K562 (cell line): Measurements from ENCODE around the gene NAV2. TPM values are rescaled to one million over a fixed set of nuclear protein-coding genes. Genes with fewer than 3 reads are reported as not detected.
A peak's percentile ranks its signal among the peaks of the same experiment; 100 is the strongest.

Source experiments
- IRF9 ChIP-seq: fragments of 450-650 bp; IDR thresholded peaks from 2 replicates; pipeline ENCODE4 v1.6.1; 2016; ENCODE audit warnings: missing biosample characterization, missing genetic modification characterization
- JUND ChIP-seq, 2 experiments: IDR thresholded peaks; 2 replicates in 1 of 2; 3 replicates in 1 of 2; pipeline ENCODE4 v1.6.1; 2011; ENCODE audit warnings: borderline replicate concordance in 2 of 2, low read depth in 2 of 2, low read length in 2 of 2, improper control_type of control experiment in 1 of 2, missing biosample characterization in 1 of 2, missing genetic modification characterization in 1 of 2, missing genetic modification reagents in 1 of 2
- KDM2B ChIP-seq: fragments of 250-450 bp; sonication (Bioruptor Pico); IDR thresholded peaks from 2 replicates; pipeline ENCODE4 v1.8.0; 2021; ENCODE audit warnings: mild to moderate bottlenecking, moderate library complexity
- SMAD3 ChIP-seq: fragments of 450-650 bp; formaldehyde crosslinking; conservative IDR thresholded peaks from 2 replicates; pipeline ENCODE4 v1.4.0; 2020; ENCODE audit warnings: mild to moderate bottlenecking
- polyA plus RNA-seq, 8 experiments: library from polyadenylated mRNA; depleted of rRNA in 4 of 8; stranded (reverse) in 5 of 8; unstranded in 3 of 8; fragments of >200 nt; fragmentation: Nextera tagmentation in 2 of 8; fragmentation: Illumina TruSeq in 1 of 8; extraction: Ambion mirVana in 2 of 8; extraction: Trizol in 1 of 8; gene quantifications; 2 replicates each; pipeline versions ENCODE4 v1.2.1 to v1.2.3, GENCODE V29; 2011 to 2014; ENCODE audit warnings: inconsistent platforms in 1 of 8, missing spikeins in 1 of 8
- total RNA-seq, 7 experiments: library from RNA; depleted of rRNA in 6 of 7; stranded (reverse); fragments of >200 nt in 6 of 7; fragmentation: Illumina TruSeq in 2 of 7; extraction: Trizol in 2 of 7; gene quantifications; 2 replicates each; pipeline versions ENCODE4 v1.2.1 to v1.2.3, GENCODE V29; 2011 to 2021; ENCODE audit warnings: low replicate concordance in 1 of 7
- TF ChIP-seq, protein P1 (sequence below): sonication (generic); formaldehyde crosslinking; IDR thresholded peaks from 2 replicates; pipeline ENCODE4 v1.8.1; 2023; ENCODE audit warnings: missing genetic modification reagents, mild to moderate bottlenecking, borderline replicate concordance
- TF ChIP-seq, protein P2 (sequence below), 2 experiments: fragments of 450-650 bp; formaldehyde crosslinking in 1 of 2; IDR thresholded peaks; 2 replicates each; pipeline versions ENCODE4 v1.4.0 to v1.6.1; 2014 to 2020; ENCODE audit warnings: mild to moderate bottlenecking in 2 of 2, borderline replicate concordance in 1 of 2, low read depth in 1 of 2

Gene NAV2
- total and polyA plus RNA-seq, 9 of the 15 experiments (the other 6 are each of a cell fraction or from before 2014, with no cell fraction given), result 0.03 to 0.35 (median 0.05) TPM

- TF ChIP-seq JUND (IDR thresholded peaks at IDR 0.05; ENCODE audit: borderline replicate concordance, low read depth, low read length) (no peak), JUND (tag; IDR thresholded peaks at IDR 0.05; ENCODE audit: borderline replicate concordance, low read depth, low read length) (no peak), KDM2B (CRISPR knock-in tag) (no peak), SMAD3 (no peak), IRF9 (tag) (no peak)
- TF ChIP-seq, protein P1, sequence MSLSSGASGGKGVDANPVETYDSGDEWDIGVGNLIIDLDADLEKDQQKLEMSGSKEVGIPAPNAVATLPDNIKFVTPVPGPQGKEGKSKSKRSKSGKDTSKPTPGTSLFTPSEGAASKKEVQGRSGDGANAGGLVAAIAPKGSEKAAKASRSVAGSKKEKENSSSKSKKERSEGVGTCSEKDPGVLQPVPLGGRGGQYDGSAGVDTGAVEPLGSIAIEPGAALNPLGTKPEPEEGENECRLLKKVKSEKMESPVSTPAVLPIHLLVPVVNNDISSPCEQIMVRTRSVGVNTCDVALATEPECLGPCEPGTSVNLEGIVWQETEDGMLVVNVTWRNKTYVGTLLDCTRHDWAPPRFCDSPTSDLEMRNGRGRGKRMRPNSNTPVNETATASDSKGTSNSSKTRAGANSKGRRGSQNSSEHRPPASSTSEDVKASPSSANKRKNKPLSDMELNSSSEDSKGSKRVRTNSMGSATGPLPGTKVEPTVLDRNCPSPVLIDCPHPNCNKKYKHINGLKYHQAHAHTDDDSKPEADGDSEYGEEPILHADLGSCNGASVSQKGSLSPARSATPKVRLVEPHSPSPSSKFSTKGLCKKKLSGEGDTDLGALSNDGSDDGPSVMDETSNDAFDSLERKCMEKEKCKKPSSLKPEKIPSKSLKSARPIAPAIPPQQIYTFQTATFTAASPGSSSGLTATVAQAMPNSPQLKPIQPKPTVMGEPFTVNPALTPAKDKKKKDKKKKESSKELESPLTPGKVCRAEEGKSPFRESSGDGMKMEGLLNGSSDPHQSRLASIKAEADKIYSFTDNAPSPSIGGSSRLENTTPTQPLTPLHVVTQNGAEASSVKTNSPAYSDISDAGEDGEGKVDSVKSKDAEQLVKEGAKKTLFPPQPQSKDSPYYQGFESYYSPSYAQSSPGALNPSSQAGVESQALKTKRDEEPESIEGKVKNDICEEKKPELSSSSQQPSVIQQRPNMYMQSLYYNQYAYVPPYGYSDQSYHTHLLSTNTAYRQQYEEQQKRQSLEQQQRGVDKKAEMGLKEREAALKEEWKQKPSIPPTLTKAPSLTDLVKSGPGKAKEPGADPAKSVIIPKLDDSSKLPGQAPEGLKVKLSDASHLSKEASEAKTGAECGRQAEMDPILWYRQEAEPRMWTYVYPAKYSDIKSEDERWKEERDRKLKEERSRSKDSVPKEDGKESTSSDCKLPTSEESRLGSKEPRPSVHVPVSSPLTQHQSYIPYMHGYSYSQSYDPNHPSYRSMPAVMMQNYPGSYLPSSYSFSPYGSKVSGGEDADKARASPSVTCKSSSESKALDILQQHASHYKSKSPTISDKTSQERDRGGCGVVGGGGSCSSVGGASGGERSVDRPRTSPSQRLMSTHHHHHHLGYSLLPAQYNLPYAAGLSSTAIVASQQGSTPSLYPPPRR, result no peak
- TF ChIP-seq, protein P2, sequence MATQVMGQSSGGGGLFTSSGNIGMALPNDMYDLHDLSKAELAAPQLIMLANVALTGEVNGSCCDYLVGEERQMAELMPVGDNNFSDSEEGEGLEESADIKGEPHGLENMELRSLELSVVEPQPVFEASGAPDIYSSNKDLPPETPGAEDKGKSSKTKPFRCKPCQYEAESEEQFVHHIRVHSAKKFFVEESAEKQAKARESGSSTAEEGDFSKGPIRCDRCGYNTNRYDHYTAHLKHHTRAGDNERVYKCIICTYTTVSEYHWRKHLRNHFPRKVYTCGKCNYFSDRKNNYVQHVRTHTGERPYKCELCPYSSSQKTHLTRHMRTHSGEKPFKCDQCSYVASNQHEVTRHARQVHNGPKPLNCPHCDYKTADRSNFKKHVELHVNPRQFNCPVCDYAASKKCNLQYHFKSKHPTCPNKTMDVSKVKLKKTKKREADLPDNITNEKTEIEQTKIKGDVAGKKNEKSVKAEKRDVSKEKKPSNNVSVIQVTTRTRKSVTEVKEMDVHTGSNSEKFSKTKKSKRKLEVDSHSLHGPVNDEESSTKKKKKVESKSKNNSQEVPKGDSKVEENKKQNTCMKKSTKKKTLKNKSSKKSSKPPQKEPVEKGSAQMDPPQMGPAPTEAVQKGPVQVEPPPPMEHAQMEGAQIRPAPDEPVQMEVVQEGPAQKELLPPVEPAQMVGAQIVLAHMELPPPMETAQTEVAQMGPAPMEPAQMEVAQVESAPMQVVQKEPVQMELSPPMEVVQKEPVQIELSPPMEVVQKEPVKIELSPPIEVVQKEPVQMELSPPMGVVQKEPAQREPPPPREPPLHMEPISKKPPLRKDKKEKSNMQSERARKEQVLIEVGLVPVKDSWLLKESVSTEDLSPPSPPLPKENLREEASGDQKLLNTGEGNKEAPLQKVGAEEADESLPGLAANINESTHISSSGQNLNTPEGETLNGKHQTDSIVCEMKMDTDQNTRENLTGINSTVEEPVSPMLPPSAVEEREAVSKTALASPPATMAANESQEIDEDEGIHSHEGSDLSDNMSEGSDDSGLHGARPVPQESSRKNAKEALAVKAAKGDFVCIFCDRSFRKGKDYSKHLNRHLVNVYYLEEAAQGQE (IDR thresholded peaks at IDR 0.05; ENCODE audit: borderline replicate concordance), result peak; percentile 9; the same call in 1 of the 2 replicates
- TF ChIP-seq, protein P2 (CRISPR knock-in tag; IDR thresholded peaks at IDR 0.05; ENCODE audit: low read depth), result no peak
These were observed 372.5 kb downstream of the NAV2 start (continued) for GRCh38 chr11:20084921-20085814.
